ENCODE data around the gene NELFCD.
"Not testable (repeated sequence)": the region's sequence is repeated elsewhere in the genome, so short reads cannot be mapped to it uniquely, and the experiment has no call there.

NELFCD gene

GRCh38 chr20:59010995-59011873, 30.2 kb downstream of the NELFCD start:
- no peak for DNase-seq

GRCh38 chr20:59011874-59012157, 30.8 kb downstream of the NELFCD start:
- DNase-seq, result not testable (repeated sequence)

DNA sequence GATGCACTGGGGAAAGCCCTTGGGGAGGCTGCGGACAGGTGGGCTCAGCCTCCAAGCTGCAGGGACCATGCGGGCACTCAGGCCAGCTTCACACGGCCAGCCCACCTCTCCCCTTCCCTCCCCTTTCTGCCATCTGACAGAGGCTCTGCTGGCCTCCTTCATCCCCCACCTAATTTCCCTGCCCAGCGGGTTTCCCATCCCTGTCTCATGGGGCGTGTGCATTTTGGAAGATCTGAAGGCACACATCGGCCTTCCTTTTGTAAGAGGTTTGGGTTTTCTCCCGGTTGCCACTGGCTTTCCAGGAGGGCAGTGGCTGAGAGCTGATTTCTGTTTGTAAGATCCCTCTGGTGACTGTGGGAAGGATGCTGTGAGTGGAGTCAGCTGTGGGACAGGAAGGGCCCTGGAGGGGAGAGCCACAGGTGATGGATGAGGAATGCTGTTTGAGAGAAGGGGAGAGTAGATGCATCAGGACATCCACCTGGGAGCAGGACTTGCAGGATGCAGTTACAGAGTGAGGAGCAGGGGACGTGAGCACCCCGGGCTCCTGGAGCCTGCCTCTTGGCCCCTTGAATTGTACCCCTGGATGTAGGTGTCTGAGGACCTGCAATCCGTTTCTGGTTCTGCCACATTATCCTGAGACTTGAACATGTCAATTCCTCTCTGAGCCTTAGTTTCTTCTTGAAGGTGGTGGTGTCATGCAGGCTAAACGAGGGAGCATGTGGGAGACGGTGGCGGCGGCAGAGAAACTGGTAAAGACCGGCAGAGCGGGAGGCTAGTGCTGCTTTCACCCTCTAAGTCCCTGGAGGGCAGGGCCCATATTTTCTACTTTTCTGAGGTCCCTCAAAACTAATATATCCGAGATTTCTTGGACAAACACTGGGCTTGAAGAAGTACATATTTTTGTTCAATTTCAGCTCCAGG, 32.2 kb downstream of the NELFCD start:
- no peak for DNase-seq

DNA sequence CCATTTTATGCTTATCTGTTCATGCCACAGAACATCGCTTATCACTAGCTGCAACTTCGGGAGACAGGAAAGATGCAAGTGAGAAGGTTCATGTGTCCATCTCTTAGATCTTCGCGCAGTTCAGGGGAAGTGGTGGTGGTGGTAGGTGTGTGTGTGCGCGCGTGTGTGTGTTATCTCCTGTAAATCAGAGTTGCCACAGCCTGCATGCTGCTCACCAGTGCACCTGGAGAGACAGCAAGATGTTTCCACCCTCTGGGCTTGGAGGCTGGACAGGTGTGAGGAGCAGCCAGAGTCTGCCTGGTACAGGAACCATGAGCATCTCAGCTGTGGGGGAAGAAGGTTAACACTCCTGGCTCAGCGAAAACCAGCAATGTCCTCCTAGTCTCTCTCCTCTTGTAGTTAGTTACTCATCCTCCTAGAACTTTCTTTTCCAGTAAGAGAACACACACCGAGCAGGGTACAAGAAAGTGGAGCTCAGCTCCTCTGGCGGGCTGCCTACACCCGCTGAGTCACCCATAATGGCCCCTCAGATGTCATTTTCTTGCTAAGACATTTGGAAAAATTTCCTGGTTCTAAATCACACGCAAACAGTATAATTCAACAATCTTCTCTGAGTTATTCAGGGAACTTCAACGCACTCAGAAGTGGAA, 33.0 kb downstream of the NELFCD start:
- no peak for DNase-seq

- DNase-seq, result no peak
These were observed 33.8 kb downstream of the NELFCD start for GRCh38 chr20:59014680-59015389.

GRCh38 chr20:59015411-59015810, 34.4 kb downstream of the NELFCD start:
- DNase-seq, result no peak

DNA sequence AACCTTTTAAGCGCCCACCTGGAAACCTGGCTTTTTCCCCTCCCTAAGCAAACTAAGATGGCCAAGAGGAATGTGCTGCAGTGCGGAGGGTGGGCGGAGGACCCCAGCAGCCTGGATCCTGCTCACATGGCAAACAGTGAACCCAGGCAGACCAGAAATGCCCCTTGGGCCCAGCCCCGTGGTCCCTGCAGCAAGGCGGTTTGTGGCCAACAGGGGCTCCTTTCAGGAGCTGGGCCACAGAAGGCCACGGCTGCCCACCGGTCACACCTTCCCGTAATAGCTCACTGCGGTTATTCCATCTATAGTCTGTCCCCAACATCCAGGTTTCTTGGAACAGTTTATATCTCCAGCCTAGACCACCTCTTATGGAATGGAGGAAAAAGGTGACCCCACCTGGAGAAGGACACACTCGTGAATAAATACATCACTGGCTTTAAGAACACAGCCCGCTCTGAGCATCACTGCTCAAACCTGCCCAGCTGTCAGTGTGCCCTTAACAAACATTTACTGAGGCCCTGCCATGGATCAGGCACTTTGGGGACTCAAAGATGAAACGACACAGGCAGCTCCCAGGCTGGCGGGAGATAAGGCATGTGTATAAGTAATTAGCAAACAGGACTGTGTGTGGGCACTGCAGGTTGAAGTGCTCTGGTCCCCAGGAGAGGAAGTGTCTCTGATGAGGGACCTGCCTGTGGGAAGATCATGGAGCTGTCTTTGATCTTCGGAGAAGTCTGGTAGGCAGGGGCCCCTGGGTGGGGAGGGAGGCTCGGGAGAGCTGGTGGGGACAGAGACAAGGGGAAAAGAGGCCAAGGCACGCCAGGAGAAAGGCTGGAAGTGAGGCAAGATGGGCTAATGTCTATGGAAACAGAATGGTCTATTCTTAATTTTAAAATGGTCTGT, 35.0 kb downstream of the NELFCD start:
- DNase-seq, result no peak

- DNase-seq, result no peak
These were observed 35.9 kb downstream of the NELFCD start for GRCh38 chr20:59016795-59017492.

- no peak for DNase-seq
These were observed 36.6 kb downstream of the NELFCD start for GRCh38 chr20:59017493-59018231.

GRCh38 chr20:59018817-59019216, 37.8 kb downstream of the NELFCD start:
- no peak for DNase-seq

GRCh38 chr20:59019217-59019616, 38.2 kb downstream of the NELFCD start, which contains the start of gene TUBB1:
Gene TUBB1 (plus strand): TSS chr20:59019429. CDS start chr20:59019523, 94 bp downstream.
- no peak for DNase-seq

DNA sequence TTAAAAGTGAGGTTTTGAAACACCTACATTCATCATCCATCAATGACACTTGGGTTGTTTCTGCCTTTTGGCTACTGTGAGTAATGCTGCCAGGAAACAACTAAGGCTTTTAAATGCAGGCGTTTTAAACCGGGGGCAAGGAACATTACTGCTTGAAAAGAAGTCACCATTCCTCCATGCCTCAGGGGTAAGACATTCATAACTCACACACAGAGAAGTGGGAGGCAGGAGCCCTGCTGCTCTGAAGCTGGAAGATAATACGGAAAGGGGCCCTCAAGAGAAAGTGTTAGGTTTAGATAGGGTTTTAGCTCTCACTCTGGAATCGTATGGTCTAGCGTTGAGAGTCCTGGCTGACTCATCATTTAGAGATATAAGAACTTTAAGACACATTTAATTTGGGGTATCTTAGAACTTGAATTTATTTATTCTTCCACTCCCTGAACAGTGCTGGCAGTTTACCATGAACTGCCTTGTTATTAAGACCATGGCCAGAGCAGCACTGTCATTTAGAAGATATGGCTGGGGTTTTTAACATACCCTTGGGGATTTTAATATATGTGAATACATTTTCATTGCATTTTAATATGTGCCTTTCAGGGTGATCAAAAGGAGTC, 40.0 kb downstream of the NELFCD start:
- no peak for DNase-seq

DNA sequence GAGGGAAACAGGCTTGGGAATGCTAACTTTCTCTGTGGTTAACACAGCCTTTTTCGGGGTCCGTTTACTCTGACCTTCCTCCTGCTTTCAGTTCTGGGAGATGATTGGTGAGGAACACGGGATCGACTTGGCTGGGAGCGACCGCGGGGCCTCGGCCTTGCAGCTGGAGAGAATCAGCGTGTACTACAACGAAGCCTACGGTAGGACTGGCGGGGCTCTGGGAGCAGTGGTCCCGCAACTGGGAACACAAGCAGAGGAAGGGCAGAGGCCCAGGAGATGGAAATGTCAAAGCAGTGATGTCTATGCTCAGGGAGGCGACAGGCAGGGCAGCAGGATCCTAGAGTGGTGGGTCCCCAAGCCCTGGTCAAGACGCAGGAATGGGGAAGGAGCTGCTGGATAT, 41.7 kb downstream of the NELFCD start:
- DNase-seq, result no peak

DNA sequence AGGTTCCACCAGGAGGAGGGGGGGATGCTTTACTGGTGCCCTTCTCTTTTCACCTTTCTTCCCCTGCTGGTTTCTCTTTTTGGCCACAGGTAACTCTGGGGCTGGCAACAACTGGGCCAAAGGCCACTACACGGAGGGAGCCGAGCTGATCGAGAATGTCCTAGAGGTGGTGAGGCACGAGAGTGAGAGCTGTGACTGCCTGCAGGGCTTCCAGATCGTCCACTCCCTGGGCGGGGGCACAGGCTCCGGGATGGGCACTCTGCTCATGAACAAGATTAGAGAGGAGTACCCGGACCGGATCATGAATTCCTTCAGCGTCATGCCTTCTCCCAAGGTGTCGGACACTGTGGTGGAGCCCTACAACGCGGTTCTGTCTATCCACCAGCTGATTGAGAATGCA, 42.6 kb downstream of the NELFCD start:
- no peak for DNase-seq

- no peak for DNase-seq
These were observed 43.1 kb downstream of the NELFCD start for GRCh38 chr20:59024111-59024530.

GRCh38 chr20:59025086-59025485, 44.0 kb downstream of the NELFCD start:
- no peak for DNase-seq

- DNase-seq, result no peak
These were observed 44.5 kb downstream of the NELFCD start for GRCh38 chr20:59025511-59025910.

- DNase-seq, result no peak
These were observed 46.1 kb downstream of the NELFCD start for GRCh38 chr20:59026904-59027740.
